Adrenal gland (tissue), 5 donors: ENCODE measurements around the gene NELFB.

Source experiments
- CTCF ChIP-seq, 6 experiments: fragments of 450-650 bp in 4 of 6; fragments of 200-600 bp in 2 of 6; sonication (generic) in 1 of 6; IDR thresholded peaks; 1 replicate in 5 of 6; 2 replicates in 1 of 6; pipeline versions ENCODE4 v1.5.1 to v1.8.0; 2016 to 2021; ENCODE audit warnings: antibody characterized with exemption in 6 of 6, mild to moderate bottlenecking in 2 of 6, moderate library complexity in 1 of 6
- POLR2A ChIP-seq, 2 donors: fragments of 450-650 bp; IDR thresholded peaks; one replicate each; pipeline ENCODE4 v1.6.1; 2017; ENCODE audit warnings: antibody characterized with exemption in 2 of 2, mild to moderate bottlenecking in 2 of 2, moderate library complexity in 1 of 2
- donor health status: DM: no; HTN: no; CAD: no.

- TF ChIP-seq CTCF (IDR thresholded peaks at IDR 0.05) (no peak), POLR2A (IDR thresholded peaks at IDR 0.05) (no peak)
These were observed 57.8 kb downstream of the NELFB start for GRCh38 chr9:137312852-137313325.
